Esophagus muscularis mucosa (tissue), 4 donors: ENCODE measurements around the gene ANAPC15.

Experiments
- CTCF ChIP-seq, 3 experiments: fragments of 200-600 bp in 2 of 3; fragments of 450-650 bp in 1 of 3; sonication (generic) in 2 of 3; IDR thresholded peaks; one replicate each; pipeline ENCODE4 v1.5.1; 2017 to 2019; ENCODE audit warnings: antibody characterized with exemption in 3 of 3, mild to moderate bottlenecking in 2 of 3, moderate library complexity in 1 of 3
- EP300 ChIP-seq: sonication (generic); formaldehyde crosslinking; IDR thresholded peaks from one replicate; pipeline ENCODE4 v1.6.1; 2017; ENCODE audit warnings: antibody characterized with exemption
- POLR2A ChIP-seq: fragments of 450-650 bp; IDR thresholded peaks from one replicate; pipeline ENCODE4 v1.6.1; 2017; ENCODE audit warnings: antibody characterized with exemption, moderate library complexity, mild to moderate bottlenecking, low read depth

GRCh38 chr11:72132646-72133045 lies 20.2 kb upstream of the ANAPC15 start:
- no peak for TF ChIP-seq CTCF (IDR thresholded peaks at IDR 0.05)
- TF ChIP-seq EP300, result no peak
- no peak for TF ChIP-seq POLR2A
